Mesodermal cell (in vitro differentiated cells): ENCODE data around the gene USF1.
"Not testable (repeated sequence)": the region's sequence is repeated elsewhere in the genome, so short reads cannot be mapped to it uniquely, and the experiment has no call there.

Experiments
- H3K27ac ChIP-seq: 2 replicates; pipeline ENCODE4 v1.7.0; 2013; ENCODE audit warnings: mild to moderate bottlenecking, low read depth, low read length, moderate library complexity; ENCODE audit not compliant: severe bottlenecking
- H3K36me3 ChIP-seq: 2 replicates; pipeline ENCODE4 v1.7.1; 2013; ENCODE audit warnings: mild to moderate bottlenecking, low read length, moderate library complexity; ENCODE audit not compliant: control insufficient read depth, insufficient read depth
- H3K4me1 ChIP-seq: one replicate; pipeline ENCODE4 v1.7.1; 2013; ENCODE audit warnings: mild to moderate bottlenecking, low read length; ENCODE audit not compliant: insufficient read depth, control insufficient read depth, poor library complexity, severe bottlenecking
- H3K4me3 ChIP-seq: 2 replicates; pipeline ENCODE4 v1.7.0; 2013; ENCODE audit warnings: low read length, control low read depth, mild to moderate bottlenecking; ENCODE audit not compliant: insufficient read depth, poor library complexity, severe bottlenecking; ENCODE audit errors: extremely low read depth
- H3K9me3 ChIP-seq: 2 replicates; pipeline ENCODE4 v1.7.1; 2013; ENCODE audit warnings: mild to moderate bottlenecking, low read length, moderate library complexity; ENCODE audit not compliant: control insufficient read depth
- WGBS, 2 experiments: methylation state at CpG; one replicate each; pipeline ENCODE4 v1.1.5; 2013; ENCODE audit warnings: missing lambda C conversion rate in 2 of 2; ENCODE audit not compliant: insufficient coverage in 2 of 2; 5-methylcytosine and 5-hydroxymethylcytosine counted together

The USF1 gene

DNA sequence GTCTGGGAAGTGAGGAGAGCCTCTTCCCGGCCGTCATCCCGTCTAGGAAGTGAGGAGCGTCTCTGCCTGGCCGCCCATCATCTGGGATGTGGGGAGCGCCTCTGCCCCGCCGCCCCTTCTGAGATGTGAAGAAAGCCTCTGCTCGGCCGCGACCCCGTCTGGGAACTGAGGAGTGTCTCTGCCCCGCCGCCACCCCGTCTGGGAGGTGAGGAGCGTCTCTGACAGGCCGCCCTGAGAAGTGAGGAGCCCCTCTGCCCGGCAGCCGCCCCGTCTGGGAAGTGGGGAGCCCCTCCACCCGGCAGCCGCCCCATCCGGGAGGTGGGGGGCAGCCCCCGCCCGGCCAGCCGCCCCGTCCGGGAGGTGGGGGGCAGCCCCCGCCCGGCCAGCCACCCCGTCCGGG is 16.3 kb downstream of the USF1 start:
- H3K27ac ChIP-seq, H3K4me3 ChIP-seq: not testable (repeated sequence)
- WGBS, 2 experiments = 93 to 97% methylated on average over 8 to 12 of the region's 32 CpGs

DNA sequence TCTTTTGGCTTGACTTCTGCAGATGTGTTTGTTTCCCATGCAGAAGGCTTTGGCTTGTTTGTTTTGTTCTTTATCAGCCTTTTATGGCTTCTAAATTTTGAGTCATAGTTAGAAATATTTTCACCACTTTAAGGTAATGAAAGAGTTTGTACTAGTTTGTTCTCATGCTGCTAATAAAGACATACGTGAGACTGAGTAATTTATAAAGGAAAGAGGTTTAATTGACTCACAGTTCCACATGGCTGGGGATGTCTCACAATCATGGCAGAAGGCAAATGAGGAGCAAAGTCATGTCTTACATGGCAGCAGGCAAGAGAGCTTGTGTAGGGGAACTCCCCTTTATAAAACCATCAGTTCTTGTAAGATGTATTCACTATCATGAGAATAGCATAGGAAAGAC is 18.8 kb downstream of the USF1 start:
- not testable (repeated sequence) for H3K36me3 ChIP-seq, H3K27ac ChIP-seq, H3K4me3 ChIP-seq, H3K4me1 ChIP-seq, H3K9me3 ChIP-seq
- 86 to 100% methylated on average over 1 of the region's 1 CpG for WGBS, 2 experiments

More for the DNA sequence above, 16.3 kb downstream of the USF1 start:
- H3K4me1 ChIP-seq, H3K36me3 ChIP-seq, H3K9me3 ChIP-seq: not testable (repeated sequence)

DNA sequence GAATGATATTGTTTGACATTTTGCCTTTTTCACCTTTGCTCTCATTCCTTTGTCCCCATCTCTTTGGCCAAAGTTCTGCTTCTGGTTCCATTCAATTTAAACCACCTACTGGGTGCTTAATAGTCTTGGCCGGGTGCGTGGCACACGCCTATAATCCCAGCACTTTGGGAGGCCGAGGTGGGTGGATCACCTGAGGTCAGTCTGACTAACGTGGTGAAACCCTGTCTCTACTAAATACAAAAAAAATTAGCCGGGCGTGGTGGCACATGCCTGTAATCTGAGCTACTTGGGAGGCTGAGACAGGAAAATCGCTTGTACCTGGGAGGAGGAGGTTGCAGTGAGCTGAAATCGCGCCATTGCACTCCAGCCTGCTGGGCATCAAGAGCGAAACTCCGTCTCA is 23.3 kb downstream of the USF1 start:
- H3K4me3 ChIP-seq = not testable (repeated sequence)

DNA sequence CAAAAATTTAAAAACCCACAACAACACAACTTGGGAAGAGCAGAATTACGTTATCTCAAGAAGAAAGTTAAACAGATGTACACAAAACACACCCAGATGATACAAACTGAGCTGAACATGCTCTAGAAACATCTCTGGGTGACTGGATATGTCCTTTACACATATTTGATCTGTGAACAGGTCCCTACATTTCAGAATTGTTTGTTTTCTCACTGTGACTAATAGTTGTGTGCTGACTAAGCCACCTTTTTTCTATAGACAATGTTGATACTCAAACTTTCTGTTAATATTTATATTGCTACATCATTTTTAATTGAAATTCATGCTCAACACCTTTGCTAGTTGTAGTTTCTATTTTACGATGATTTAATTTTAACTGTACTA is 23.8 kb downstream of the USF1 start:
- Histone ChIP-seq H3K4me3 (peak overlapping the region; percentile 67), H3K9me3 (no peaks in the 10 kb centered on the region)

More for the DNA sequence above, 23.3 kb downstream of the USF1 start:
- H3K36me3 ChIP-seq, H3K9me3 ChIP-seq, H3K27ac ChIP-seq: not testable (repeated sequence)
- peaks cover 11% of the 10 kb centered on the region for H3K4me1 ChIP-seq
- WGBS, 2 experiments = 90 to 95% methylated on average over 6 to 9 of the region's 12 CpGs

DNA sequence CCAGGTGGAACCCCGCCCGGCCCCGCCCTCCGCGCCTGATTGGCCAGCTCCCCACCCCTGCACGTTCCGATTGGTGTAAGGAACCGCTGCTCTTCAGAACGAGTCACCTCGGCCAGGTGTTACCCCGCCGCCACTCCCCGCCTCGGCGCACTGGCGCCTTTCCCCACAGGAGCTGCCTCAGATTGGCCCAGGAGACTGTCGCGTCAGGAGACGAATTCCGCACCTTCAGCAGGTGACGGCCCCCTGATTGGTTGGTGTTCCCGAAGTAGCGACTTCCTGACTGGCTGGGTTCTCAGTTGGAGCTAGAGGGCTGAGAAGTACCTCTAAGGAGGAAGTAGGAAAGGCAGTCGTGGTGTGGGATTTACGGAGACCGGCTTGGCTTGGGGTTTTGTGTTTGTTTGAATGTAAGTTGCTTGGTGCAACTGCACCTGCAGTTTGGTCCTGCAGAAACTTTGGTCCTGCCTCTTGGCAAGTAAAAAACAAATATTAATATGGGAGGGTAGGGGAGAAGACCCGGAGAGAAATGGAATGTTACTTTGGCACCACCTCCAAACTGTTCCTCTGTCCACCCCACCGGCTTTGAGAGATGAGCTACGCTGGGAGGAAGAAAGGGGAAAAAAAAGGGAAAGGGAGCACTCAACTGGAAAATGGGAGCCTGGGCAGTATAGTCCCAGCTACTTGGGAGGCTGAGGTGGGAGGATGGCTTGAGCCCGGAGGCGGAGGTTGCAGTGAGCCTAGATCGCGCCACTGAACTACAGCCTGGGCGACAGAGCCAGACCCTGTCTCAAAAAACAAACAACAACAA is 24.4 kb downstream of the USF1 start:
- 2 to 13% methylated on average over 26 of the region's 34 CpGs for WGBS, 2 experiments
- peaks cover 11% of the 10 kb centered on the region for H3K4me1 ChIP-seq
- H3K4me3 ChIP-seq = peak overlapping the region; percentile 67
- H3K36me3 ChIP-seq = no peaks in the 10 kb centered on the region
- no peak overlapping the region for H3K27ac ChIP-seq
- no peaks in the 10 kb centered on the region for H3K9me3 ChIP-seq

More for the DNA sequence above, 23.8 kb downstream of the USF1 start:
- H3K36me3 ChIP-seq = no peaks in the 10 kb centered on the region
- H3K27ac ChIP-seq = no peak overlapping the region
- WGBS, 2 experiments = 100% methylated on average over 1 of the region's 2 CpGs; no CpG with 5 or more reads in 1 of the 2 experiments
- H3K4me1 ChIP-seq = peaks cover 11% of the 10 kb centered on the region

DNA sequence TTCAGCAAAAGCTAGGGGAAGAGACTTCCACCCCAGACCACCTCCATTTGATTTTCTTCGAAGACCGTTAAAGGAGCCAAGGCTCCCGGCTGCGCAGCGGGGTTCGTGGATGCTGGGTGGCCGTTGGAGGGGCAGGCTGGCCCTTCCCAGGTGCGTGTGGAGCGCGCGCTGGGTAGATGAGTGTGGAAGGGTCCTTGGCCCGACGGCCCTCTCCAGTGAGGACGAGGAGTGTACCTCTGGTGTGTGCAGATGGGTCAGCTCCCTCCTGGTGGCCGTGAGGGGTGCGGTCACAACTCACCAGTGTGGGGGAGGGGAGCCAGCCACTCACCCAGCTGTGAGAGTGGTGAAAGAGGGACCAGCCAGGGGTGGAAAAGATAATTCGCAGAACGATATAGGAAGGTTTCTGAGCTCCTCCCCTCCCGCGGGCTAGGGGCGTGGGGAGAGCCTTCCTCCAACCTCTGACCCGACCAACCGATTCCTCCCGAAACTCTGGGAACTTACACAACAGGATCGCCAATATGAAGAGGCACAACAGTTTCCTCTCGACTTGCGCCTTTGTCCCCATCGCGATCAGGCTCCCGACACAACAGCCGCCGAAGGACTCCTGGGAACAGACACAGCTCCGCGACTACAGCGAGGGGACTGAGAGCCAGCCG is 25.1 kb downstream of the USF1 start, which contains the start of gene F11R:
Gene F11R, minus strand, starts transcription at position 644 of the 656 bp plus-strand sequence. Its CDS starts 79 bp downstream, at position 565.
- Histone ChIP-seq H3K4me1 (peaks cover 11% of the 10 kb centered on the region), H3K9me3 (no peaks in the 10 kb centered on the region), H3K36me3 (no peaks in the 10 kb centered on the region), H3K4me3 (peak within 1 kb of the TSS; percentile 67), H3K27ac (peak within 1 kb of the TSS; percentile 26)
- 0% methylated on average over 21 to 27 of the region's 36 CpGs for WGBS, 2 experiments

DNA sequence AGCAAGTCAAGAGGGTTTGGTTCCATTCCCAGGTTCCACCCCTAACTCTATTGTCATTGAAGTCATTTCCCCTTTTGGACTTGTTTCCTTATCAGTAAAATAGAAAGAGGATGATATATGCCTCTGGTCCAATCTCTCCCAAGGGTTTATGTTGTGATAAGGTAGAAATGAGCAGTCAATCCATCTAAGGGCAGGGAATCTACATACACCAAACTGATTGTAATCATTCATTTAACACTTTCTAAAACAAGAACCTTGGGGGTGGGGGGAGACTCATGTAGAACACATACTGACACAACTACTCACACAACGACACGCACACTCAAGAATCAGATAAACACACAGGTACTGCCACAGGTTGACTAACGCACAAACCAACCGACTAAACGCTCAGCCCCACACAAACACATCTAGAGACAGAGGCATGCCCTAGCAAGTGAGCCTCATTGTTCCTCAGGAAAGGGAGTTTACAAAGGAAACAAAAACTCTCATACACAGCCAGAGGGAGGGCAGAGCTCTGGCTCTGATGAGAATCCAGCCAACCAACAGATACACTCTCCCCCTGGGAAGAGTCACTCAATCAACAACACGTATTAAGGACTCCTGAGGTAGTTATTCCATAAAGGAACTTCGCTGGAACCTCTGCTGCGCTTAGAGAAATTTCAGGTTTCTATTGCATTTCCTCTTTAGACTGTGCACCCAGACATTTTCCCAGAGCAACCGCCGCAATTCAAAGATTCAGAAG is 25.9 kb downstream of the USF1 start:
- Histone ChIP-seq H3K9me3 (no peaks in the 10 kb centered on the region), H3K36me3 (no peaks in the 10 kb centered on the region), H3K27ac (peak overlapping the region; percentile 26), H3K4me3 (peak overlapping the region; percentile 67), H3K4me1 (peaks cover 8% of the 10 kb centered on the region)
- 1 to 4% methylated on average over 7 of the region's 10 CpGs for WGBS, 2 experiments

DNA sequence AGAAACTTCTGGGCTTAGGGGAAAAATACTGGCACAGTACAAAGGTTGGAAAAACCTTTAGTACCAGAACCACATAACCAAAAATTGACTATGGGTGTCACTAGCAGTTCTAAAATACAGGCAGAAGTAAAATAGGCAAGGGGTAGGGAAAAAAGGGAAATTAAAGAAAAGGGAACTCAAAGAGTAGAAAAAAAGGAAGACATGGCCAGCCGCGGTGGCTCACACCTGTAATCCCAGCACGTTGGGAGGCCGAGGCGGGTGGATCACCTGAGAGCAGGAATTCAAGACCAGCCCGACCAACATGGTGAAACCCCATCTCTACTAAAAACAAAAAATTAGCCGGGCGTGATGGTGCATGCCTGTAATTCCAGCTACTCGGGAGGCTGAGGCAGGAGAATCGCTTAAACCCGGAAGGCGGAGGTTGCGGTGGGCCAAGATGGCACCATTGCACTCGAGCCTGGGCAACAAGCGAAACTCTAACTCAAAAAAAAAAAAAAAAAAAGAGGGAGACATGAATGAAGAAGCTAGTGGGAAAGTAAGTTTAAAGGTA is 26.6 kb downstream of the USF1 start:
- H3K27ac ChIP-seq = not testable (repeated sequence)
- H3K4me3 ChIP-seq = peak overlapping the region; percentile 67

DNA sequence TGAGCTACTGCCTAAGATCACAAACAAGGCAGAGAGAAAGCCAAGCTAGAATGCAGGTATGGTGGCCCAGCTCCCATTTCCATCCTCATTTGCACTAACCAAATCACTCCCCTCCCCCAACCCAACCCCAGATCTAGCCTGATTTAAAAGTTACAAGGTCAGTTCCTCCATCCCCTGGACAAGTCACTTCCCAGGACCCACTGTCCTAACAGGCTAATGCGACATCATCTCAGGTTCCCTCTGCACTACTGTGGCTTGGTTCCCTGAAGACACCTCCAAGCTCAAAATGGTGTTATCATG is 27.2 kb downstream of the USF1 start:
- Histone ChIP-seq H3K36me3 (no peaks in the 10 kb centered on the region), H3K9me3 (no peaks in the 10 kb centered on the region), H3K27ac (no peak overlapping the region), H3K4me3 (peak overlapping the region; percentile 67), H3K4me1 (peaks cover 16% of the 10 kb centered on the region)
- WGBS, 2 experiments = no CpG with 5 or more reads among the region's 1 CpG

More for the DNA sequence above, 26.6 kb downstream of the USF1 start:
- H3K9me3 ChIP-seq, H3K36me3 ChIP-seq: not testable (repeated sequence)
- H3K4me1 ChIP-seq = peaks cover 10% of the 10 kb centered on the region
- 89 to 98% methylated on average over 8 to 13 of the region's 15 CpGs for WGBS, 2 experiments

DNA sequence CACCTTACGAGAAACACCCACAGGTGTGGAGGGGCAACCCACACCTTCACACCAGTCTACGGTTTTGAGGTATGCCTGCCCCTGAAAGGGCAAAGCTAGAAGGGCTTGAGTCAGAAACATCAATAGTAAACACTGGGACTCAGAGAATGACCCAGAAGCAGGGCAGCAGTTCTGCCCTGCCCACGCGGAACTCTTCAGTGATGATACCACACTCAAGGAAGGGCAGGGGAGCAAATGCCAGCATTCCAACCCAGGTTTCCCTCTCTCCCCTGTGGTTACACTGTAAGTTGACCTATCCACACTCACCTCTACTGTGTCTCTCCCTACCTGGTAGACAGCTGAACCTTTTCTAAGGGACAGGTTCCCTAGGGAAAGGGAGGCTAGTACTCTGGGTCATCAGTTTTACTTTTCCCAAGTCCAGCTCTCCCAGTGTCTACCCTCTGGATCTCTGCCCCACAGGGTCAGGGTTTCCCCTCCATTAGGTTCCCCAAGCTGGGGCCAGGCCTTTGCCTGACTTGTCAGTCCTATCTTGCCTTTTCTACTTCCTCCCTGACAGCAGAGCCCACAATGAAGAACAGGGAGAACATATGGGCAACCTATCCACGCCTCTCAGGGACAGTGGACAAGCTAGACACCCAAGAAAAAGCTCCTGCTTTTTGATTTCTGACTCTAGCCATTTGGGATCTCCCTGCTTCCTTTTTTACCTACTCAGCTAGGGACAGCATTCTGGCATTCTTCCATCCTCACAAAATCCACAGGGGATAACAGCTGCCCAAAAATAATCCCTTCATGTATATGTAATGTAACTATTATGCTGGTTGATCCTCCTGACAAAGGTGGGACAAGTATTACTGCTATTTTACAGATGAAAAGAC is 27.8 kb downstream of the USF1 start:
- 79 to 88% methylated on average over 3 to 4 of the region's 5 CpGs for WGBS, 2 experiments
- peak overlapping the region; percentile 67 for H3K4me3 ChIP-seq
- H3K27ac ChIP-seq = no peak overlapping the region
- H3K36me3 ChIP-seq = no peaks in the 10 kb centered on the region
- H3K9me3 ChIP-seq = no peaks in the 10 kb centered on the region
- H3K4me1 ChIP-seq = peaks cover 20% of the 10 kb centered on the region
